SKM-1 treated with dmso at 0.1 percent for 144 hours (cell line): ENCODE measurements around the gene MAF.

Source experiments
- DNase-seq: peaks from one replicate; lab custom pipeline; 2025; ENCODE audit not compliant: unreplicated experiment; lab: John Stamatoyannopoulos, UW

MAF gene

DNA sequence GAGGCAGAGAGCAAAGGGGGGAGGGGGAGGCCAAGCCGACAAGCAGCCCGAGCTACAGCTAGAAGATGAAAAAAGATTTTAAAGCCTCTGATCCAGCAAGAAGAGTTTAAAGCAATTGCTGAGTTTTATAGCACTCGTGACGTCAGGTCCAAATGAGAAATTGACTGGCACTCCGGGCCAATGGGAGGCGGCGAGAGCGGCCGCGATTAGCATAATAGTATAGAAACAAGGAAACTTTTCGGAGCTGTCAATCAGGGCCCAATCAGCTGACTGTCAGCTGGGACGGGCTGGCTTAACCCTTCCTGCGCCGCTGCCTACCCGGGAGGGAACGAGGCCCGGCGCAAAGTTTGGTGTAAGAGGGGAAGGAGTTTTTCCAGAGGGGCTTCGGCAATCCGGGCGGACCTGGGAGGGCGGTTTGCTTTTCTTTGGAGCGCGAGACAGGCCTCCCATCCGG lies at the start of gene MAF:
Gene MAF, minus strand, starts transcription at position 100 of the 454 bp plus-strand sequence. CDS start 835 bp downstream, outside the sequence.
- DNase-seq = peak; percentile 31

DNA sequence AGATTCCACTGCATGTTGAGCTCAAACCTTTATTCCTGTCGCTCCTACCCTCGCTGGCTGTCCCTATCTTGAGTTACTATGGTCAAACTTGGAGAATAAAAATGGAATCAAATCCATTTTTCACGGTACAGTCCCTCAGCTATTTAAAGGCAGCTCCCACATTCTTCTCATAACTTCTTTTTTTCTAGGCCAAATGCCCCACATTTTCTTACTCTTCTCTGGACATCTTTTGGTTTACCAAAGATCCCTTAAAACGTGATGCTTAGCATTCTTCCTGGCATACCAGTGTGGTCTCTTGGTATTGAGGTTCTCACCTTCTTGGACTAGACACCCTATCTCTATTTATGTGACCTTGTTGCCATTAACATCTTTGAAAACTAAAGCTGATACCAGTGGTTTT lies 48.3 kb upstream of the MAF start:
- no peak for DNase-seq

DNA sequence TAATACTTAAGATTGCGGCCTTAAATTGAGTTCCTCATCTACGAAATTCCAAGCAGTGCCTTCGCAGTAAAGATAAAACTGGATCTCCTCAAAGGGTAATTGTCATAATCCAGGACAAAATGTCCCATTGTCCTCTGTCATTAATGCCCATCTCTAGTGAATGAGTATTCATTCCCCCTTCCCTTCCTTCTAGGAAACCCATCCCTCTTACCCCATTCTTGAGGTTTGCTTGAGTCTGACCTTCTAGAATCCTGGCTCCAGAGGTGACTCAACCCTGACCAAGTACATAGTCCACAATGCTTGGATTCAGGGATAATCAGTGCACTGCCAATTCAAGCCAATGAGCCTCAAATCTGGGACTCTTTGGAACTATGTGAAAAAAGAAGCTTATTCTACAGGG lies 47.0 kb upstream of the MAF start:
- DNase-seq = no peak

DNA sequence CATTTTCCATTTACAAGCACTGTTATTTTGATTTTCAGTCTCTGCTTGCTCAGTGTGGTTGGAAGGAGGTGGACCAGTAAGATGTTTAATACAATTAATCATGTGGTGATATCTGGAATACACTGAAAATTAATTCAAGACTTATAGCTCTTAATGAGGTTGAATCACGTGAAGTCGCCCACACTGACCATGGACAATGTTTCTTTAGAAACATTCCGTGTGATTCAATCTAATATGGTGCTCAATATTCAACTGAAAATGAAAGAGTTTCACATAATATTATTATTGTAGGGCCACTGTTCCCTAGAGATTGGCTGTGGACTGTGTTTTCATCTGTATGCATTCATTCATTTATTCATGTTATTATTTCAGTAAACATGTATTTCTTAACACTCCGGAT lies 45.2 kb upstream of the MAF start:
- DNase-seq = no peak

DNA sequence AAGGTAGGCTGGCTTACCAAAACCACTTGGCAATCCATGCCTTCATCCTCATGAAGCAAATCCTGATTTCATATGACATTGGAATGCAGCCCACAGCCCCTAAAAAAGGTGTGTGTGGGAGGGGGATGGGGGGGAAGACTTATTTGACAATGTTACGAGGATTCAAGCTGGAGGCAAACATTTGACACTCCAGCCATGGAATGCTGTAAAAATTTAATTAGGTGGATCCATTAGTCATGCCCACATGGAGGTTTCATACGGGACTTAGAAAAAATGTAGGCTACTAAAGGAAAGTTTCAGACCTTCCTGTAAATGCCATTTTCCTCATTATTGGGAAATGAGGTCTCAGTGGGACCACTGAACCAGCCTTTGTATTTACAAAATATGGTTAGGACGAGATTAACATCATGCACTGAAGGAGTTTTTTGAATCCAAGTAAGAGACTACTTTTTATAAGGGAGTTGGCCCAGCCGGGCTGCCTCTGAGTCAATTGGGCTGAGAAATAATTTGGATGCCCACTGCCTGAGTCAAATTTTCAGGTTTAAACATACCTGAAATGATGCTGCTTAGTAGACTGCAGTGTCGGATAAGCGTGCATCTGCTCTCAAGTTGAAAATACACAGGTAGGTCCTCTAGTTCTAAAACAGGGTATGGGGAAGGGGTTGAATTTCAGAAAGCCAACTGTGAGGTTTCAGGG lies 44.6 kb upstream of the MAF start:
- DNase-seq = no peak

DNA sequence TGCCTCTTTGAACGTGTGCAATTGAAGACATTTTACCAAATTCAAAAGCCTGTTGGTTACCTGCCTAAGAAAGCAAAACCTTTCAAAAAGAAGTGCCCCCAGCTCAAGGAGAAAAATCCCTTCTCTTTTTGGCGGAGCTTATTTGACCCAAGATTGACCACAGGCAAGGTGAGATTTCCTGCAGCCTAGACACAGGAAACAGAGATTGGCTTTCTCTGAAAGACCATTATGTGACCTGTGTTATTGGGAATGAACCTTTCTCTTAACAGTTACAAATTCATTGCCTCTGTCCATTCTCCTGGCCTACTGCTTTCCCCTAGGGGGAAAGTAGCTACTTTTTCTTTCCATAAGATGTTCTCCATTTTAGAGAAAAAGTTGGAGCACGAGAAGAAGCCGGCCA lies 42.1 kb upstream of the MAF start:
- no peak for DNase-seq

DNA sequence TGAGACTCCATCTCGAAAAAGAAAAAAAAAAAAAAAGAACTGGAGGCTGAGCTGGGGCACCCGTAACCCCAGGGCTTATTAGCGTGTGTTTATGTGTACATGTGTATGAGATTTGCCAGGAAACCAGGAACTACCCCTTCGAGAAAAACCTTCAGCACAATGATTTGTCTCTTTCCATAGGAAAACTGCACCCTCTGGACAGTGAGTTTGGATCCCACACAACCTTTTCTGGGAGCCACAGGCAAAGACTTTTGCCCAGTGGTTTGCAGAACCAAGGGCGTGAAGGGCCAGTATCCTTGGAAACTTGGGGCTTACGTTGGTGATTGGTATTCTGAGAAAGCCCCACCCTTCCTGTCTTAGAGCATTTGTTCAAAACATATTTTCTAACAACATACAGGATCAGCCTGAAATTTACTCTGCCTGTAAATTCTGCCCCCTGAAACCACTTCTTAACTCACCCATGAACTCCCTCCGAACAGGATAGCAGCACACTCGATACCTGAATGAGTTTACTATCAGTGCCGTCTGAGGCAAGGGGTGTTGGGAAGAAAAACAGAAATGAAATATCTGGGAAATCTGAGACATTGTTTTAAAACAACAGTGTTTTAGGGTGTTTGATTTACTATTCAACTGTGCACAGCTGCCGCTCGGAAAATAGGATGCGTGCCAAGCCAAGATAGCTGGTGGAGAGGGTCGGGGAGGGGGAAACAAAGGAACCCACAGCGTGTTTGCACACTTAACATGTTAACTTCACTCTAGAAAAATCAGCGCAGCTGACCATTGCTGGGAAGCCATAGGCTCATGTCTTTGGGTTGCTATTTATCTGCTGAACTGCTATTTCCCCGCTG lies 40.2 kb upstream of the MAF start:
- DNase-seq = no peak

DNA sequence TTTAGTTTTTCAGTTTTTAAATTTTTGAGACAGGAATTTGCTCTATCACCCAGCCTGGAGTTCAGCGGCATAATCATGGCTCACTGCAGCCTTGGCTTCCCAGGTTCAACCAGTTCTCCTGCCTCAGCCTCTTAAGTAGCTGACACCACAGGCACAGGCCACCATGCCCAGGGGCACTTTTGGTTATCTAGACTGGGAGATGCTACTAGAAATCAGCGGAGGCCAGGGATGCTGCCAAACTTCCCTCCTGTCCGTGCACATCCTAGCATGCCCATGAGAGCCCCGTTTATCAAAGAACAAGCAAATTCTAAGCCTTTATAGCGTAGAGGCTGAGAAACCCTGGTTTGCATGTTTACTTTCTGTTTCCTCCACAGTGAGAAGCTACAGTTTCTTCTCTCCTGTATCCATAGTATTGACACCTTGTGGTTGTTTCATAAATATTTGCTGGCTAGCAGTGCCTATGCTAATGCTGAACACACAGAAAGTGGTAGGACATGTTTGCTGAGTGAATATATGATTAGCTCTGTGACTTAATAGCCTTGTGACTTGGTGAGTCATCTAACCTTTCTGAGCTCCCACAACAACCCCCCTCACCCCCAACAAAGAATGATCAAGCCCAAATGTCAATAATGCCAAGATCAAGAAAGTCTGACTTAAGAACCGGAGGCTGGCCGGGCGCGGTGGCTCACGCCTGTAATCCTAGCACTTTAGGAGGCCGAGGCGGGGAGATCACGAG lies 39.2 kb upstream of the MAF start:
- no peak for DNase-seq

DNA sequence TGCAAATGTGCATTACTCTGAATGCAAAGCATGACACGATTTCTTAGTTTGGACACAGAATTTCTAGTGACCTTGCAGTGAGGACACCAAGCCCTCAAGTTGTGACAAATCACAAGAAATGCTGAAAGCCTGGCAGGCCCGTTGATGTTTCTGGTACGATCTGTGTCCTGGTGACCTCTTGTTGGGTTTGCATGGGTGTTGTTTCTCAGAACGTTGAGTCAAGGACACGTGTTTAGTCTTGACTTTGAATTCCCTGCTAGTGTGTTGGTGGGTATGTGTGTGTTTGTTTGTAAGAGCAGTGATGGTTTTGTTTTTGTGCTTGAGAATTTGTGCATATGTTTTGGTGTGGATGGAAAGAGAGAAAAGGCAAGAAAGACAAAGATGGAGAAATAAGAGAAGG lies 37.8 kb upstream of the MAF start:
- DNase-seq = no peak

DNA sequence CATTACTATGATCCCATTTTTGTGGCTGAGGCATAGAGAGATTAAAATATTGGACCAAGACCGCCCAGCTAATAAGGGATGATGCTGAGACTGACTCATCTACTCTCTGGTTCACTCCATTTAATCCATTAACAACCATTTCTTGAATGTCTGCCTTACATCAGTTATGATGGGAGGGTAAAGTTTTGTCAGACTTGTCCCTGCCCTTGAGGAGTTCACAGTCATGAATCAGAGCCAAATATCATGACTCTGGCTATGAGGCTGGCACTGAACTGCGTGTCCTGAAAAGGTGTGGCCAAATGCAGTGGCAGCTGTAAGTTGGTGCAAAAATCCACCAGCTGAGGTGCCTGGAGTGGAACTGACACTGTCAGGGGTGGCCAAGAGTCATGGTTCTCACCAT lies 35.0 kb upstream of the MAF start:
- DNase-seq = no peak

DNA sequence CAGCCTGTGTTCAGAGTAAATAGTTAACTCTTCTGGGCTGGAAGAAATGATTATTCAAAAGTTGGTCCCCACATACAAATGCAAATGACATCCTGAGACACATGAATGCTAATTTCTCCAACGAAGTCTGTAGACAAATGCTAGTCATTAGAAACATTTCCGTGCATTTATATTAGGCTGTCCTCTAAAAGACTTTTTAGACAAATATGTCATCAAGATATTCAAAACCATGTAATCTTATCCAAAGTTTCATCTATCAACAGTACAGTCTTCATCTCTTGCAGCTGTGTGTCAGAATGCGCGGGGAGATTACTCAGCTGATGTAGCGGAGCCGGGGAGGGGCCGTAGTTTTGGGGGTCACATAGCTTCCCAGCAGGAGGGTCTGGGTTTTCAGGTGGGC lies 33.8 kb upstream of the MAF start:
- DNase-seq = no peak

DNA sequence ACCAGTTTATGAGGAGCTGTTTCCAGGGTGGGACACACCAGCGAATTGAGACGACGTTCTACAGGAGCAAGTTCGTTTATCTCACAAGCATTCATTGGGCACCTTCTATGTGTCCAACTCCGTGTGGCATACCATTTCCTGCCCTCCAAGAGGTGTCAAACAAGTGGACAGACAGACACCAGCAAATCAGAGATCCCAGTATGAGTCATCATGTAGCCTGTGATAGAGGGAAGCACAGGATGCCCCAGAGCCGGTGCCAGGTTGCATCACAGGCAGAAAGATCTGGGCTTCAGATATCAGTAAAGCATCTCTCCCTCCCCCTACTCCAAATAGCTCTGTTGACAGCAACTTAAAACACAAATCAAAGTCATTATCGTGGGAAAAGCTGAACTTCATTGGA lies 31.8 kb upstream of the MAF start:
- no peak for DNase-seq

DNA sequence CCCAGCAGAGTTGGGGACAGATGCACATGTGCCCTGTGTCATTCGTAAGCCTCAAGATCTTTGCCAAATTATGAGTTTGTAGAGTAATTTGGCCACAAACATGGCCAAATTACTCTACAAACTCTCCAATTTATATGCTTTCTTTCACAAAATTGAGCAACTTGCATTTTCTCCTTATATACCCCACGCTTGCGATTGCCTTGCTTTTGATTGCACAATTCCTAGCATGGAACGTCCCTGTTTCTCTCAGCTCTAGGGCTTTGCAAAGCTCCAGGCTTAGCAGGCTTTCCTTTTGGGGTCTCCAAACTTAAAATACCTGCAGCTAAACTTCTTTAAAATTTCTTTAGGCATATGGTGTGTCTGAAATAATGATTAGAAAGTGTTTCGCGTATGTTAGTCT lies 28.5 kb upstream of the MAF start:
- no peak for DNase-seq

DNA sequence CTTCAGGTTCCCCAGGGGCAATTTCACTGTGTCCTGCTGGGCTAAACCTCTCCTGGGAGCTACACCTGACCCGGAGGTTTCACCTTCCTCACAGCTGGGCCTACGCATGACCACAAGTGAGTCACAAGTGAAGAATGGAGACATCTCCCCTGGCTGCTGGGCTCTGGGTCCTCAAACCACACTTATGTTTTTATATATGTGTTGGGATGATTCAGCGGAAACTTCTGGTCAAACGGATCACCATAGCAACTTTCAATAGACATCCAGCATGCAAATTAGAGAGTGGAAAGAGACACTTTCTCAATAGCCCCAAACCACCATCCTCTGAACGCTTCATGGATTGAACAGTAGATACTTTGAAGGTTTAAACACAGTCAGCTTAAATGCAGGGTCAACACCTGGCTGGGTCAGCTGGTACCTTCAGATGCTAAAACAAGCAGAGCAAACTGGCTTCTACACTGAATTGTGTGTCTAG lies 28.0 kb upstream of the MAF start:
- no peak for DNase-seq

DNA sequence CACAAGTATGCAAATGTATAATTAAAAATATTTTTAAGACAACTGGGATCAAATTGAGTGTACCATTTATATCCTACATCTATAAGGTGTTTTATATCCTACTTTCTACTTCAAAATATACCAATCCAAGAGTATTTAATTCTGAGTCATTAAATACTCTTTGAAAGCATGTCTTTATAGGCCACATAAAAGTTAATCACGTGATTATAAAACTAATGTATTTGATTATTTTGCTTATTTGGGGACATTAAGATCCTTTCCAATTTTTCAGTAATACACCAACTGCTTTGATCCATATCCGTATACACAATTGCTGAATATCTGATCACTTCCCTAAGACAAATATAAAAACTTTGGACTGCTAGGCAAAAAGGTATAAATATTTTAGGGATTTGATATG lies 26.6 kb upstream of the MAF start:
- DNase-seq = no peak

DNA sequence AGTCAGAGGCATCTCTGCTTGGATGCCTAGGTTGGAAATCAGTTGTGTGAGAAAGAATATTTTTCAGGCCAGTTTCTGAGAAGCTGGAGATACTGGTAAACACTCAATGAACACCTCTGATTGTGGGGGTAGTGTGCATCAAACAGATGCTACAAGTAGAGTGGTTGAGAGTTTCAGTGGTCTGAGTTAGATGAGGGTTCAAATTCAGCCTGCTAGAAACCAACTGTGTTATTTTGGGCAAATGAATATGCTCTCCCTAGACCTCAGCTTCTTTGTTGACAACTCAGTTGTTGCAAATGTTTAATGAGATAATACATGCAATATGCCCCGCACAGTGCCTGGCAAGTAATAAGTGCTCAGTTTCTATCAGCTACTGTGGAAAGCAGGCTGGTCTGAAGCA lies 25.2 kb upstream of the MAF start:
- no peak for DNase-seq

DNA sequence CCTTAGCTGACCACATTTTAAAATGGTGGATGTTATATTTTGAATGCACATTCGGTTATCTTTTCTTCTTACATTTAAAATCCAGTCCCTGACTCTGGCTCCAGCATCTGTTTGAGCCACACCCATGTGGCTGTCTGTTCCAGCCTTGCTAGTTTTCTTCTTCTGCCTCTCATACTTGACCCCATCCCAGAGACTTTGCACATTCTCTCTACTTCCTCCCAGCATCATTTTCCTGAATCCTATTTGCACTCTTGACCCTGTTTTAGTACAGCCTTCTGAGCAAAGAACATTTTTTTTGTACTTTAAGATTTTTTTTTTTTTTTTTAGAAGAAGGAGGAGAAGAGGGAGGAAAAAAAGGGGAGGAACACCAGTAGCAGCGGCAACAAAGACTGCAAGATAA lies 23.3 kb upstream of the MAF start:
- no peak for DNase-seq

DNA sequence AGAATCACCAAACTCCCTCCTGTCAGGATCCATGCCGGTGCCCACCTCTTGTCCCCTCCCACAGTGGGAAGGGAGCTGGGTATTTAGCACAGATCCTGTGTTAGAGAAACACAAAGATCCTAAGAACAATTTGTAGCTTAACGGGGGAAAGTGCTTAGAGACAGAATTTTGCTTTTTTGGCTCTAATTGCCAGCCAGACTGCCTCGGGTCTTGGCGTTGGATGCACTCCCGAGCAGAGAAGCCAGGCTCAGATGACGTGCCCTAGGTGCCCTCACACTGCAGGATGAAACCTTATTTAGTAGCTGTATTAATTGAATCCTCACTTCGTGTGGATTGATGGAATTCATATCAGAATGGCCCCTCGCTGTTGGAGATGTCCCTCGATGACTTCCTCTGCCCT lies 22.5 kb upstream of the MAF start:
- DNase-seq = no peak

DNA sequence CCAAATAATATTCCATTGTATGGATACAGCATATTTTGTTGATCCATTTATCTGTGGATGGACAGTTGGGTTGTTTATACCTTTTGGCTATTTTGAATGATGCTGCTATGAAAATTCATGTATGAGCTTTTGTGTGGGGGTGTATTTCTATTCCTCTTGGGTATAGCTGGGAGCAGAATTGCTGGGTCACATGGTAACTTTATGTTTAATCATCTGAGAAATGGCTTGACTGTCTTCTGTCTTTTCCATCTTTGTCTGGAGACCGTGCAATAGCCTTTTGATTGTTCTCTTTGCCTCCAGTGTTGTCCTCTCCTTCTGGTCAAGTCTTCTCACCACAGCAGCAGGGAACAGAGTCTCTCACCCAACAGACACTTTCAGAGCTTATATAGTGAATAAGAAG lies 20.5 kb upstream of the MAF start:
- no peak for DNase-seq

DNA sequence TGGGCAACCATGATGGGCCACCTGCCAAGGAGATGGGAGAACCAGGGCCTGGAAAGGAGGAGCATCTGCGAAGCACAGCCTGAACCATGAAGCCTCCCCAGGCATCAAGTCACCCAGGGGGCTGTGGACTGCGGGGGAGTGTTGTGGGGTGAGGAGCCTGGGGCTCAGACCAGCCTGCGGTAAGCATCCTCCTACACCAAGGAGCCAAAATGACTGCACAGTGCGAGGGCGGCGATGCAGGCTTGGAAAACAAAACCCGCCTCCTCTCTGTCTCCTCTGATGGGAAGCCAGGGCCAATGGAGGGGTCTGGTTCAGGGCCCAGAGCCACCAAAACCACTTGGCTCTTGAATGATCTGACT lies 18.1 kb upstream of the MAF start:
- no peak for DNase-seq

DNA sequence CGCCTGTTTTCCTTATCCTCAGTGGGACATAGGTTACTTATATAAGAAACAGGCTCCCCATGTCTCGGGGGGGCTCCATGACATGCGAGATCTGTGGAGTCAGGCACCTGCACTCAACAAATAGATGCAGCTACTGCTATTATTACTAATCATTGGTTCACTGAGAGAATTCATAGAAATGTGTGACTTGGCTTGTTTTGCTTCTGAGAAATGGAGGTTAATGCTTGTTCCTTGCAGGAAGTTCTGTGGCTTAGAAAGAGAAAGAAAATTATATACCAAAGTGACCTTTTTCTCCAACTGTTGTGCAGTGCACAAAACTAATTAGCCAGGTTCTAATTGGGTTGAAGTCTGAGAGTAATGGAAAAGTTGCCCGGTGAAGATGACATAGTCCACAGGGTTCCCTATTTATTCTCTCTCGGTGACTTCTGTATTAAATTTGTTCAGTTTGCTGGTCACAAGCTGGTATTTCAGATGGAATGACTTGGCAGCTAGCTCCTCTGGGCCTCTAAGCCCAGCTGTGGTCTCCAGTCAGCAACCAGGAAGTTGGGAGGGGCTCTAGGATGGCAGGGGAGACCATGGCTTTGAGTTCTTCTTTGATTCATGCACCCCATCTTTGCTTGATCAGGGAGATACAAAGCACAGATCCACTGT lies 17.6 kb upstream of the MAF start:
- DNase-seq = no peak
